Breast epithelium (tissue), 3 donors: Measurements from ENCODE around the gene EVA1B.

Source experiments
- CTCF ChIP-seq, 3 donors: fragments of 450-650 bp; IDR thresholded peaks; one replicate each; pipeline ENCODE4 v1.5.1; 2016 to 2017; ENCODE audit warnings: antibody characterized with exemption in 3 of 3, mild to moderate bottlenecking in 3 of 3, moderate library complexity in 3 of 3
- POLR2AphosphoS5 ChIP-seq, 3 donors: sonication (generic); formaldehyde crosslinking; IDR thresholded peaks; one replicate each; pipeline ENCODE4 v1.6.1; 2017; ENCODE audit warnings: antibody characterized with exemption in 3 of 3

- TF ChIP-seq CTCF (IDR thresholded peaks at IDR 0.05) = no peak
- no peak for TF ChIP-seq POLR2AphosphoS5 (IDR thresholded peaks at IDR 0.05)
Observed at GRCh38 chr1:36359383-36359782, 35.9 kb upstream of the EVA1B start.
